Spleen (tissue), 7 donors: ENCODE data around the gene EPOP.

Experiments
- CTCF ChIP-seq, 11 experiments: fragments of 200-600 bp in 7 of 11; fragments of 450-650 bp in 4 of 11; sonication (generic) in 4 of 11; IDR thresholded peaks in 8 of 11; conservative IDR thresholded peaks in 3 of 11; 1 replicate in 7 of 11; 2 replicates in 4 of 11; pipeline versions ENCODE4 v1.4.0 to v1.8.0; 2016 to 2021; ENCODE audit warnings: antibody characterized with exemption in 11 of 11, inconsistent platforms in 4 of 11, mild to moderate bottlenecking in 1 of 11
- POLR2A ChIP-seq, 3 donors: fragments of 450-650 bp; IDR thresholded peaks; one replicate each; pipeline ENCODE4 v1.5.1; 2017; ENCODE audit warnings: antibody characterized with exemption in 3 of 3, mild to moderate bottlenecking in 1 of 3
- donor health status: DM: no; HTN: no; CAD: no; lungs with moderate emphysema.
- donor health status: DM: no; HTN: no; CAD: no.
- donor health status: DM: no; HTN: no; CAD: no.

- TF ChIP-seq CTCF (IDR thresholded peaks at IDR 0.05 in 8 of 11, conservative IDR thresholded peaks at IDR 0.05 in 3 of 11) (no peak), POLR2A (IDR thresholded peaks at IDR 0.05) (no peak)
Observed at GRCh38 chr17:38657824-38658740, 16.7 kb downstream of the EPOP start.
